ENCODE data around the gene GLIPR1.

Gene GLIPR1

GRCh38 chr12:75480469-75480949 is at the start of gene GLIPR1:
GLIPR1 (plus strand) TSS chr12:75480755; CDS start chr12:75480881, 126 bp downstream.
- Histone ChIP-seq H3K27ac (peak within 1 kb of the TSS; percentile 94), H3K4me3 (ENCODE audit: low read depth in 1 of 2, low read length in 1 of 2) (peak within 1 kb of the TSS; percentile 75 to 84), H3K4me1 (ENCODE audit: control insufficient read depth in 1 of 2, insufficient read depth in 1 of 2, low read depth in 1 of 2, low read length in 1 of 2) (peaks cover 75 to 83% of the 10 kb centered on the region in 2 experiments), H3K9me3 (no peaks in the 10 kb centered on the region), H3K27me3 (no peaks in the 10 kb centered on the region), H3K36me3 (peaks cover 26% of the 10 kb centered on the region)
- TF ChIP-seq CTCF (IDR thresholded peaks at IDR 0.05), result no peak

DNA sequence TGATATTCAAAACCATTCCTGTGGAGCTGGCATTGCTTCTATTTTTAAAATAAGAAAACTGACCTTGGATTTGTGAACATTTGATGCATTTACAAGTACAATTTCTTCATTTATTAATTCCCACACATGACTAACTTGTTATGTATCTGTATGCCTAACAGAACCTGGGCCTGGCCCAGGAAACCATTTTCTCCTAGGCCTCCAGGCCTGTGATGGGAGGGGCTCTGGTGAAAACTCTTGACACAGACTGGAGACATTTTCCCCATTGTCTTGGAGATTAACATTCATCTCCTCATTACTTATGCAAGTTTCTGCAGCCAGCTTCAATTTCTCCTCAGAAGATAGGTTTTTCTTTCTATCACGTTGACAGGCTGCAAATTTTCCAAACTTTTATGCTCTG is 47.6 kb upstream of the GLIPR1 start:
- no peak for TF ChIP-seq CTCF (IDR thresholded peaks at IDR 0.05)

GRCh38 chr12:75437564-75437963 is 43.0 kb upstream of the GLIPR1 start:
- H3K27ac ChIP-seq, result no peak overlapping the region
- TF ChIP-seq CTCF (IDR thresholded peaks at IDR 0.05), result peak; percentile 16
- no peaks in the 10 kb centered on the region for H3K9me3 ChIP-seq

More for the DNA sequence above, 47.6 kb upstream of the GLIPR1 start:
- no peaks in the 10 kb centered on the region for H3K27me3 ChIP-seq
- H3K4me3 ChIP-seq (ENCODE audit: low read depth in 1 of 2, low read length in 1 of 2), result no peak overlapping the region
- H3K36me3 ChIP-seq, result no peaks in the 10 kb centered on the region
- no peaks in the 10 kb centered on the region for H3K4me1 ChIP-seq (ENCODE audit: control insufficient read depth in 1 of 2, insufficient read depth in 1 of 2, low read depth in 1 of 2, low read length in 1 of 2)
- no peaks in the 10 kb centered on the region for H3K9me3 ChIP-seq
- H3K27ac ChIP-seq, result no peak overlapping the region

DNA sequence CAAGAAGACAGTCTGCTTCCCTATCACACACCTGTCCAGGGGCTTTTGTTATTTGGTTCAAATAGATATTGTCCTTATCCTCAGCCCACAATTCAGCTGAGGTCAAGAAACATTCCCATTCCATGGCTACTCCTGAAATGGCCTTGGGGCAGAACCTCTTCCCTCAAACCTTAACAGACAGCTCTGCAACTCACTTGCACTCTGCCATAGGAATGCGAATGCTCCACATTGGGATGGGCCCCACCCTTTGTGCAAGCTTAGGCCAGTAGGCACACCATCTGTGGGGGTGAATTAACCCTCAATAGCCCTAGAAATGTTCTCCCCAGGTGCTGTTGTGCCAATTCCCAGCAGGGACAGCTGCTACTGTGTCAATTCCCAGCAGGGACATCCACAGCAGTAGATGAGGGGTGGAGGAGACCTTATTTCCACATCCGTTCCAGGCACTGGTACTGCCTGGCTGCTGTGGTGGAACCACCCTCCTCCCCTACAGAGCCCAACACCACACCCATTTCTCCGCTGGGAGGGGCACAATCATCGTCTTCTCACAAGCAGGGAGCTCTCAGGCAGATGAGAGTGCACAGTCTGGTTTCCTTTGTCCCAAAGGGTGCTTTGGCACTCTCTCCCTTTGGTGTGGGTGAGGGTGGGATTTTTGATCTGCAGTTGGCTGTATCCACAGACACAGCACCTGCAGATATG is 42.3 kb upstream of the GLIPR1 start:
- H3K36me3 ChIP-seq, result no peaks in the 10 kb centered on the region
- H3K4me3 ChIP-seq (ENCODE audit: low read depth in 1 of 2, low read length in 1 of 2), result no peak overlapping the region
- no peak overlapping the region for H3K27ac ChIP-seq
- H3K27me3 ChIP-seq, result no peaks in the 10 kb centered on the region
- no peaks in the 10 kb centered on the region for H3K9me3 ChIP-seq
- no peak for TF ChIP-seq CTCF (IDR thresholded peaks at IDR 0.05)
- H3K4me1 ChIP-seq (ENCODE audit: control insufficient read depth in 1 of 2, insufficient read depth in 1 of 2, low read depth in 1 of 2, low read length in 1 of 2), result no peaks in the 10 kb centered on the region

More at GRCh38 chr12:75437564-75437963, 43.0 kb upstream of the GLIPR1 start:
- Histone ChIP-seq H3K36me3 (no peaks in the 10 kb centered on the region), H3K27me3 (no peaks in the 10 kb centered on the region), H3K4me3 (ENCODE audit: low read depth in 1 of 2, low read length in 1 of 2) (no peak overlapping the region), H3K4me1 (ENCODE audit: control insufficient read depth in 1 of 2, insufficient read depth in 1 of 2, low read depth in 1 of 2, low read length in 1 of 2) (no peaks in the 10 kb centered on the region)

- TF ChIP-seq CTCF (IDR thresholded peaks at IDR 0.05), result no peak
- Histone ChIP-seq H3K36me3 (no peaks in the 10 kb centered on the region), H3K9me3 (no peaks in the 10 kb centered on the region), H3K4me3 (ENCODE audit: low read depth in 1 of 2, low read length in 1 of 2) (no peak overlapping the region), H3K27ac (no peak overlapping the region), H3K4me1 (ENCODE audit: control insufficient read depth in 1 of 2, insufficient read depth in 1 of 2, low read depth in 1 of 2, low read length in 1 of 2) (no peaks in the 10 kb centered on the region), H3K27me3 (no peaks in the 10 kb centered on the region)
Measured at GRCh38 chr12:75439048-75439447, 41.5 kb upstream of the GLIPR1 start.

Measured in neutrophil (primary cell).